ENCODE measurements around the gene REXO2. TPM values are rescaled to one million over a fixed set of nuclear protein-coding genes. Genes with fewer than 3 reads are reported as not detected.

Gene REXO2
- total and polyA plus RNA-seq, 2 donors from 2014 or later: 66.4 to 156 TPM

- no peak overlapping the region for H3K9ac ChIP-seq (ENCODE audit: low read length in 3 of 3)
- no peak overlapping the region for H3K4me3 ChIP-seq (ENCODE audit: low read length in 3 of 3)
- intact Hi-C loops (cut with DNase I): no loop called here
- no peak overlapping the region for H3K27ac ChIP-seq (ENCODE audit: low read depth in 2 of 2, low read length in 2 of 2)
- no peak for TF ChIP-seq CTCF (IDR thresholded peaks at IDR 0.05; ENCODE audit: borderline replicate concordance, extremely low read depth, insufficient read depth)
- H3K36me3 ChIP-seq (ENCODE audit: control insufficient read depth in 2 of 3, insufficient read depth in 3 of 3, low read length in 3 of 3): no peaks in the 10 kb centered on the region
- H3K4me1 ChIP-seq (ENCODE audit: control insufficient read depth in 2 of 3, insufficient read depth in 2 of 3, low read depth in 1 of 3, low read length in 3 of 3): no peaks in the 10 kb centered on the region
- FAIRE-seq (no peak), DNase-seq (no peak)
- no peaks in the 10 kb centered on the region for H3K9me3 ChIP-seq (ENCODE audit: control insufficient read depth in 2 of 3, insufficient read depth in 1 of 3, low read length in 3 of 3)
- no peaks in the 10 kb centered on the region for H3K27me3 ChIP-seq (ENCODE audit: control insufficient read depth, insufficient read depth, low read length)
Observed at GRCh38 chr11:114433376-114433775, 5.9 kb upstream of the REXO2 start.

GRCh38 chr11:114438303-114438702 is 964 bp upstream of the REXO2 start:
- DNase-seq: peak in 2 of 5 donors; percentile 49 to 55
- intact Hi-C loops (cut with DNase I): no loop called here
- no peaks in the 10 kb centered on the region for H3K36me3 ChIP-seq (ENCODE audit: control insufficient read depth in 2 of 3, insufficient read depth in 3 of 3, low read length in 3 of 3)
- H3K9ac ChIP-seq (ENCODE audit: low read length in 3 of 3): no peak overlapping the region
- H3K27me3 ChIP-seq (ENCODE audit: control insufficient read depth, insufficient read depth, low read length): no peaks in the 10 kb centered on the region
- no peak overlapping the region for H3K4me3 ChIP-seq (ENCODE audit: low read length in 3 of 3)
- no peak overlapping the region for H3K27ac ChIP-seq (ENCODE audit: low read depth in 2 of 2, low read length in 2 of 2)
- no peak for FAIRE-seq
- no peaks in the 10 kb centered on the region for H3K9me3 ChIP-seq (ENCODE audit: control insufficient read depth in 2 of 3, insufficient read depth in 1 of 3, low read length in 3 of 3)
- TF ChIP-seq CTCF (IDR thresholded peaks at IDR 0.05; ENCODE audit: borderline replicate concordance, extremely low read depth, insufficient read depth): no peak
- H3K4me1 ChIP-seq (ENCODE audit: control insufficient read depth in 2 of 3, insufficient read depth in 2 of 3, low read depth in 1 of 3, low read length in 3 of 3): peaks cover 0 to 17% (median 7%) of the 10 kb centered on the region in 3 donors

- TF ChIP-seq CTCF (IDR thresholded peaks at IDR 0.05; ENCODE audit: borderline replicate concordance, extremely low read depth, insufficient read depth): no peak
- peak overlapping the region; percentile 71 to 87 for H3K27ac ChIP-seq (ENCODE audit: low read depth in 2 of 2, low read length in 2 of 2)
- H3K4me1 ChIP-seq (ENCODE audit: control insufficient read depth in 2 of 3, insufficient read depth in 2 of 3, low read depth in 1 of 3, low read length in 3 of 3): peaks cover 0 to 25% (median 10%) of the 10 kb centered on the region in 3 donors
- peak overlapping the region; percentile 85 to 96 (median 86) for H3K4me3 ChIP-seq (ENCODE audit: low read length in 3 of 3)
- DNase-seq (peak in 1 of 5 donors; percentile 34), FAIRE-seq (no peak)
- no peaks in the 10 kb centered on the region for H3K27me3 ChIP-seq (ENCODE audit: control insufficient read depth, insufficient read depth, low read length)
- H3K9me3 ChIP-seq (ENCODE audit: control insufficient read depth in 2 of 3, insufficient read depth in 1 of 3, low read length in 3 of 3): no peaks in the 10 kb centered on the region
- no peaks in the 10 kb centered on the region for H3K36me3 ChIP-seq (ENCODE audit: control insufficient read depth in 2 of 3, insufficient read depth in 3 of 3, low read length in 3 of 3)
- intact Hi-C loops (cut with DNase I): no loop called here
- peak overlapping the region; percentile 83 to 96 (median 85) for H3K9ac ChIP-seq (ENCODE audit: low read length in 3 of 3)
Observed at GRCh38 chr11:114440121-114440860, 1.0 kb downstream of the REXO2 start.
